SJCRH30 (cell line): ENCODE results near the gene ZMAT3. TPM values are rescaled to one million over a fixed set of nuclear protein-coding genes. Genes with fewer than 3 reads are reported as not detected.
A peak's percentile ranks its signal among the peaks of the same experiment; 100 is the strongest.
"Not testable (repeated sequence)": the region's sequence is repeated elsewhere in the genome, so short reads cannot be mapped to it uniquely, and the experiment has no call there.

ENCODE experiments used
- DNase-seq, 2 experiments: peaks; one replicate each; pipeline ENCODE4 v3.0.0-alpha.2; 2015 to 2020
- H3K27ac ChIP-seq: fragments of 250-450 bp; sonication (Bioruptor Pico); 2 replicates; pipeline ENCODE4 v1.5.1; 2020; ENCODE audit warnings: mild to moderate bottlenecking, moderate library complexity
- H3K27me3 ChIP-seq: fragments of 250-450 bp; sonication (Bioruptor Pico); 2 replicates; pipeline ENCODE4 v1.5.1; 2020; ENCODE audit warnings: mild to moderate bottlenecking, moderate library complexity
- H3K36me3 ChIP-seq: fragments of 250-450 bp; sonication (Bioruptor Pico); 2 replicates; pipeline ENCODE4 v1.5.1; 2020; ENCODE audit warnings: mild to moderate bottlenecking, moderate library complexity
- H3K4me1 ChIP-seq: fragments of 250-450 bp; sonication (Bioruptor Pico); 2 replicates; pipeline ENCODE4 v1.5.1; 2020; ENCODE audit warnings: mild to moderate bottlenecking, moderate library complexity
- H3K4me3 ChIP-seq: fragments of 250-450 bp; sonication (Bioruptor Pico); 2 replicates; pipeline ENCODE4 v1.5.1; 2020; ENCODE audit warnings: mild to moderate bottlenecking, moderate library complexity
- H3K9me3 ChIP-seq: fragments of 250-450 bp; sonication (Bioruptor Pico); replicated peaks from 2 replicates; pipeline ENCODE4 v1.5.1; 2020; ENCODE audit warnings: mild to moderate bottlenecking, moderate library complexity
- total RNA-seq: library from RNA; depleted of rRNA; stranded (reverse); fragments of >200 nt; shearing (Covaris generic); gene quantifications from 2 replicates; pipeline ENCODE4 v1.2.3, GENCODE V29; 2014; rRNA removed

The ZMAT3 gene
- 6.9 and 7.1 TPM in 2 replicates for total RNA-seq

GRCh38 chr3:179071323-179072099, at the start of gene ZMAT3:
Gene ZMAT3, minus strand, starts transcription at chr3:179071809. Its CDS starts 4,057 bp downstream, at chr3:179067752.
- Histone ChIP-seq H3K27me3 (no peaks in the 10 kb centered on the region), H3K9me3 (no peaks in the 10 kb centered on the region), H3K27ac (peak within 1 kb of the TSS; percentile 65), H3K36me3 (peaks cover 4% of the 10 kb centered on the region; the same call in 1 of the 2 replicates), H3K4me1 (peaks cover 12% of the 10 kb centered on the region), H3K4me3 (peak within 1 kb of the TSS; percentile 83)
- DNase-seq: peak; percentile 78 to 79

GRCh38 chr3:179116816-179117215, 45.2 kb upstream of the ZMAT3 start:
- H3K27me3 ChIP-seq: no peaks in the 10 kb centered on the region
- 0 out of 2 replicates have a peak, but pooled peaks cover 3% of the 10 kb centered on the region for H3K9me3 ChIP-seq
- H3K27ac ChIP-seq: no peak overlapping the region
- no peaks in the 10 kb centered on the region for H3K4me1 ChIP-seq
- no peak for DNase-seq
- H3K36me3 ChIP-seq: no peaks in the 10 kb centered on the region
- H3K4me3 ChIP-seq: no peak overlapping the region

GRCh38 chr3:179115444-179115843, 43.8 kb upstream of the ZMAT3 start:
- H3K4me1 ChIP-seq, H3K4me3 ChIP-seq, DNase-seq, H3K9me3 ChIP-seq, H3K27ac ChIP-seq, H3K27me3 ChIP-seq, H3K36me3 ChIP-seq: not testable (repeated sequence)

- no peaks in the 10 kb centered on the region for H3K27me3 ChIP-seq
- 0 out of 2 replicates have a peak, but pooled peaks cover 4% of the 10 kb centered on the region for H3K9me3 ChIP-seq
- no peaks in the 10 kb centered on the region for H3K36me3 ChIP-seq
- no peak overlapping the region for H3K27ac ChIP-seq
- no peak overlapping the region for H3K4me3 ChIP-seq
- H3K4me1 ChIP-seq: no peaks in the 10 kb centered on the region
- DNase-seq: no peak
Observed at GRCh38 chr3:179113903-179114302, 42.3 kb upstream of the ZMAT3 start.

GRCh38 chr3:179108086-179108485, 36.5 kb upstream of the ZMAT3 start:
- no peaks in the 10 kb centered on the region for H3K27me3 ChIP-seq
- H3K4me3 ChIP-seq: no peak overlapping the region
- H3K27ac ChIP-seq: no peak overlapping the region
- H3K9me3 ChIP-seq: 0 out of 2 replicates have a peak, but pooled peaks cover 4% of the 10 kb centered on the region
- DNase-seq: no peak
- no peaks in the 10 kb centered on the region for H3K36me3 ChIP-seq
- no peaks in the 10 kb centered on the region for H3K4me1 ChIP-seq

GRCh38 chr3:179107617-179108016, 36.0 kb upstream of the ZMAT3 start:
- DNase-seq: no peak

GRCh38 chr3:179105881-179106280, 34.3 kb upstream of the ZMAT3 start:
- Histone ChIP-seq H3K27ac (no peak overlapping the region), H3K36me3 (no peaks in the 10 kb centered on the region), H3K9me3 (no peaks in the 10 kb centered on the region), H3K4me3 (no peak overlapping the region), H3K4me1 (no peaks in the 10 kb centered on the region), H3K27me3 (no peaks in the 10 kb centered on the region)
- no peak for DNase-seq

More at GRCh38 chr3:179107617-179108016, 36.0 kb upstream of the ZMAT3 start:
- Histone ChIP-seq H3K4me1 (no peaks in the 10 kb centered on the region), H3K27me3 (no peaks in the 10 kb centered on the region), H3K4me3 (no peak overlapping the region), H3K27ac (no peak overlapping the region), H3K36me3 (no peaks in the 10 kb centered on the region), H3K9me3 (0 out of 2 replicates have a peak, but pooled peaks cover 4% of the 10 kb centered on the region)

GRCh38 chr3:179100652-179101051, 29.0 kb upstream of the ZMAT3 start:
- no peaks in the 10 kb centered on the region for H3K9me3 ChIP-seq
- no peak overlapping the region for H3K27ac ChIP-seq
- no peaks in the 10 kb centered on the region for H3K36me3 ChIP-seq
- no peaks in the 10 kb centered on the region for H3K27me3 ChIP-seq
- H3K4me1 ChIP-seq: peaks cover 3% of the 10 kb centered on the region
- no peak overlapping the region for H3K4me3 ChIP-seq
- DNase-seq: no peak

GRCh38 chr3:179098388-179099077, 26.9 kb upstream of the ZMAT3 start:
- no peak overlapping the region for H3K27ac ChIP-seq
- H3K27me3 ChIP-seq: no peaks in the 10 kb centered on the region
- H3K36me3 ChIP-seq: no peaks in the 10 kb centered on the region
- H3K9me3 ChIP-seq: no peaks in the 10 kb centered on the region
- H3K4me1 ChIP-seq: peaks cover 7% of the 10 kb centered on the region
- peak in 1 of 2 experiments; percentile 9 for DNase-seq
- H3K4me3 ChIP-seq: 0 out of 2 replicates have a peak overlapping the region, but pooled peaks have one; percentile 5

GRCh38 chr3:179093807-179094206, 22.2 kb upstream of the ZMAT3 start:
- Histone ChIP-seq H3K27me3 (no peaks in the 10 kb centered on the region), H3K27ac (peak overlapping the region; percentile 80), H3K4me1 (peaks cover 27% of the 10 kb centered on the region), H3K36me3 (no peaks in the 10 kb centered on the region), H3K9me3 (no peaks in the 10 kb centered on the region), H3K4me3 (no peak overlapping the region)
- peak; percentile 90 to 94 for DNase-seq

- Histone ChIP-seq H3K27ac (no peak overlapping the region), H3K36me3 (no peaks in the 10 kb centered on the region), H3K27me3 (no peaks in the 10 kb centered on the region), H3K9me3 (no peaks in the 10 kb centered on the region; the same call in 1 of the 2 replicates), H3K4me1 (peaks cover 27% of the 10 kb centered on the region), H3K4me3 (no peak overlapping the region)
- DNase-seq: no peak
Observed at GRCh38 chr3:179091113-179091512, 19.5 kb upstream of the ZMAT3 start.

- peaks cover 20% of the 10 kb centered on the region for H3K4me1 ChIP-seq
- no peaks in the 10 kb centered on the region for H3K27me3 ChIP-seq
- no peaks in the 10 kb centered on the region for H3K36me3 ChIP-seq
- H3K4me3 ChIP-seq: no peak overlapping the region
- no peaks in the 10 kb centered on the region; the same call in 1 of the 2 replicates for H3K9me3 ChIP-seq
- no peak overlapping the region for H3K27ac ChIP-seq
- DNase-seq: peak in 1 of 2 experiments; percentile 24
Observed at GRCh38 chr3:179088306-179088705, 16.7 kb upstream of the ZMAT3 start.

GRCh38 chr3:179083977-179084376, 12.4 kb upstream of the ZMAT3 start:
- Histone ChIP-seq H3K4me1 (no peaks in the 10 kb centered on the region; the same call in 1 of the 2 replicates), H3K36me3 (no peaks in the 10 kb centered on the region), H3K27me3 (no peaks in the 10 kb centered on the region), H3K9me3 (no peaks in the 10 kb centered on the region; the same call in 1 of the 2 replicates), H3K27ac (no peak overlapping the region), H3K4me3 (no peak overlapping the region)
- no peak for DNase-seq

- H3K27me3 ChIP-seq: no peaks in the 10 kb centered on the region
- DNase-seq: no peak
- no peak overlapping the region for H3K4me3 ChIP-seq
- H3K9me3 ChIP-seq: no peaks in the 10 kb centered on the region
- no peaks in the 10 kb centered on the region for H3K36me3 ChIP-seq
- no peaks in the 10 kb centered on the region; the same call in 1 of the 2 replicates for H3K4me1 ChIP-seq
- H3K27ac ChIP-seq: no peak overlapping the region
Observed at GRCh38 chr3:179082416-179082815, 10.8 kb upstream of the ZMAT3 start.

- Histone ChIP-seq H3K27ac (no peak overlapping the region), H3K36me3 (no peaks in the 10 kb centered on the region), H3K4me3 (no peak overlapping the region), H3K9me3 (no peaks in the 10 kb centered on the region), H3K4me1 (no peaks in the 10 kb centered on the region; the same call in 1 of the 2 replicates), H3K27me3 (no peaks in the 10 kb centered on the region)
- DNase-seq: no peak
Observed at GRCh38 chr3:179081885-179082284, 10.3 kb upstream of the ZMAT3 start.
